RKO (cell line): ENCODE data around the gene UROD.
"Not testable (repeated sequence)": the region's sequence is repeated elsewhere in the genome, so short reads cannot be mapped to it uniquely, and the experiment has no call there.

Experiments used
- DNase-seq: peaks from one replicate; pipeline ENCODE4 v3.0.0-alpha.2; 2016; ENCODE audit warnings: low spot score

UROD gene

GRCh38 chr1:45011837-45012638 lies at the start of gene UROD:
Gene UROD, plus strand, starts transcription at chr1:45012254. Its CDS starts 12 bp downstream, at chr1:45012266.
- DNase-seq = peak; percentile 99

GRCh38 chr1:44962729-44963128 lies 49.3 kb upstream of the UROD start:
- DNase-seq = no peak

GRCh38 chr1:44964396-44964795 lies 47.7 kb upstream of the UROD start:
- no peak for DNase-seq

GRCh38 chr1:44970317-44970716 lies 41.7 kb upstream of the UROD start:
- DNase-seq = no peak

GRCh38 chr1:44973645-44974044 lies 38.4 kb upstream of the UROD start:
- no peak for DNase-seq

- DNase-seq = no peak
These were observed 35.8 kb upstream of the UROD start for GRCh38 chr1:44976252-44976651.

GRCh38 chr1:44977372-44977771 lies 34.7 kb upstream of the UROD start:
- not testable (repeated sequence) for DNase-seq

- DNase-seq = peak; percentile 35
These were observed 26.2 kb upstream of the UROD start for GRCh38 chr1:44985747-44986359.

- no peak for DNase-seq
These were observed 23.4 kb upstream of the UROD start for GRCh38 chr1:44988531-44989156.

GRCh38 chr1:44994309-44994898 lies 17.6 kb upstream of the UROD start:
- no peak for DNase-seq

- no peak for DNase-seq
These were observed 16.4 kb upstream of the UROD start for GRCh38 chr1:44995467-44996238.

- no peak for DNase-seq
These were observed 12.8 kb upstream of the UROD start for GRCh38 chr1:44999232-44999631.

GRCh38 chr1:45001011-45001481 lies 11.0 kb upstream of the UROD start:
- no peak for DNase-seq

GRCh38 chr1:45001576-45001975 lies 10.5 kb upstream of the UROD start:
- DNase-seq = not testable (repeated sequence)

- DNase-seq = no peak
These were observed 9.1 kb upstream of the UROD start for GRCh38 chr1:45002650-45003645.

- DNase-seq = no peak
These were observed 8.3 kb upstream of the UROD start for GRCh38 chr1:45003741-45004140.

- DNase-seq = no peak
These were observed 7.7 kb upstream of the UROD start for GRCh38 chr1:45004281-45004920.

- DNase-seq = no peak
These were observed 6.3 kb upstream of the UROD start for GRCh38 chr1:45005761-45006160.

- no peak for DNase-seq
These were observed 4.7 kb upstream of the UROD start for GRCh38 chr1:45007311-45007710.

- DNase-seq = no peak
These were observed 4.0 kb upstream of the UROD start for GRCh38 chr1:45008076-45008475.
